NCI-H2171 (cell line): ENCODE results near the gene SGSM2.
A peak's percentile ranks its signal among the peaks of the same experiment; 100 is the strongest.

Source experiments
- DNase-seq: peaks from one replicate; lab custom pipeline; 2025; lab: John Stamatoyannopoulos, UW

The SGSM2 gene

GRCh38 chr17:2386400-2387085 lies 49.2 kb downstream of the SGSM2 start:
- DNase-seq: no peak

- no peak for DNase-seq
These were observed 50.1 kb downstream of the SGSM2 start for GRCh38 chr17:2387086-2388019.

- DNase-seq: peak; percentile 78
These were observed 50.9 kb downstream of the SGSM2 start for GRCh38 chr17:2388020-2388682.

- no peak for DNase-seq
These were observed 51.4 kb downstream of the SGSM2 start for GRCh38 chr17:2388683-2389055.

- DNase-seq: no peak
These were observed 53.0 kb downstream of the SGSM2 start for GRCh38 chr17:2390199-2390836.

GRCh38 chr17:2391597-2392251 lies 54.4 kb downstream of the SGSM2 start:
- no peak for DNase-seq

- DNase-seq: peak; percentile 93
These were observed 55.2 kb downstream of the SGSM2 start for GRCh38 chr17:2392252-2393173.

GRCh38 chr17:2393174-2393953 lies 56.1 kb downstream of the SGSM2 start:
- DNase-seq: peak; percentile 93

- no peak for DNase-seq
These were observed 56.9 kb downstream of the SGSM2 start for GRCh38 chr17:2393954-2394749.

GRCh38 chr17:2394775-2395201 lies 57.5 kb downstream of the SGSM2 start:
- DNase-seq: no peak

GRCh38 chr17:2395258-2396181 lies 58.2 kb downstream of the SGSM2 start:
- no peak for DNase-seq

GRCh38 chr17:2396192-2396567 lies 58.9 kb downstream of the SGSM2 start:
- no peak for DNase-seq

- DNase-seq: no peak
These were observed 59.4 kb downstream of the SGSM2 start for GRCh38 chr17:2396568-2397246.

GRCh38 chr17:2397247-2398171 lies 60.2 kb downstream of the SGSM2 start:
- DNase-seq: no peak

GRCh38 chr17:2398182-2398581 lies 60.9 kb downstream of the SGSM2 start:
- no peak for DNase-seq
